Subcutaneous abdominal adipose tissue (tissue), 5 donors: ENCODE results near the gene OR5AP2.
"Not testable (repeated sequence)": the region's sequence is repeated elsewhere in the genome, so short reads cannot be mapped to it uniquely, and the experiment has no call there.

Source experiments
- H3K27ac ChIP-seq: one replicate; pipeline ENCODE4 v1.7.0; 2013; ENCODE audit warnings: low read depth, mild to moderate bottlenecking, inconsistent platforms, low read length, moderate library complexity
- H3K27me3 ChIP-seq, 5 donors: one replicate each; pipeline ENCODE4 v1.7.0; 2013; ENCODE audit warnings: low read length in 5 of 5, inconsistent platforms in 1 of 5; ENCODE audit not compliant: control insufficient read depth in 5 of 5, insufficient read depth in 4 of 5
- H3K36me3 ChIP-seq, 5 donors: one replicate each; pipeline ENCODE4 v1.7.0; 2013; ENCODE audit warnings: low read length in 5 of 5; ENCODE audit not compliant: control insufficient read depth in 5 of 5, insufficient read depth in 5 of 5
- H3K4me1 ChIP-seq, 5 donors: one replicate each; pipeline ENCODE4 v1.7.0; 2013; ENCODE audit warnings: low read length in 5 of 5, mild to moderate bottlenecking in 3 of 5, moderate library complexity in 1 of 5; ENCODE audit not compliant: control insufficient read depth in 5 of 5, insufficient read depth in 5 of 5
- H3K4me3 ChIP-seq, 5 donors: one replicate each; pipeline ENCODE4 v1.7.0; 2013; ENCODE audit warnings: low read length in 5 of 5, low read depth in 1 of 5
- H3K9ac ChIP-seq, 5 donors: one replicate each; pipeline ENCODE4 v1.7.0; 2013; ENCODE audit warnings: low read length in 5 of 5, mild to moderate bottlenecking in 4 of 5, moderate library complexity in 3 of 5
- H3K9me3 ChIP-seq, 5 donors: one replicate each; pipeline ENCODE4 v1.7.0; 2013; ENCODE audit warnings: low read length in 5 of 5; ENCODE audit not compliant: control insufficient read depth in 5 of 5
- donor health status: healthy.
- donor health status: healthy.
- donor health status: healthy.
- donor health status: healthy.
- donor health status: healthy.

The OR5AP2 gene

DNA sequence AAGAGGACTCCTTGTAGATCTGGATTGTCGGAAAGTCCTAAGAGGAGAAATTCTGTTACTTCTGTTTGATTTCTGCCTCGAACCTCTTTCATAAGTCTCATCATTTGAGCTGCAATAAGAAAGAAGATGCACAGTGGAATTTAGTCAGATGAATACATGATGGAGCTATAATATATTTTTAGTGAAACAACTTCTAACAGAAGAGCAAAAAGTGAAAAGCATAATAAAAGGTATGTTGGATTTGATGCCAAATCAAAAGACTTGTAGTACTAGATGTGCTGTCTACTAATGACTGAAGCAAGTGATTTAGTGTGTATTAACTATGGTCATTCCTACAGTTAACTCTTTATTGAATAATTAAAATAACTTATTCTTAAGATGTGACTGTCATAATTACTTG, at the start of gene OR5AP2:
TSS of gene OR5AP2 (minus strand) at position 101 of the 400 bp plus-strand sequence. CDS start at position 101, 0 bp downstream.
- Histone ChIP-seq H3K9ac (no peak within 1 kb of the TSS), H3K4me3 (no peak within 1 kb of the TSS), H3K27me3 (no peaks in the 10 kb centered on the region), H3K9me3 (no peaks in the 10 kb centered on the region), H3K4me1 (no peaks in the 10 kb centered on the region), H3K36me3 (no peaks in the 10 kb centered on the region), H3K27ac (no peak within 1 kb of the TSS)

DNA sequence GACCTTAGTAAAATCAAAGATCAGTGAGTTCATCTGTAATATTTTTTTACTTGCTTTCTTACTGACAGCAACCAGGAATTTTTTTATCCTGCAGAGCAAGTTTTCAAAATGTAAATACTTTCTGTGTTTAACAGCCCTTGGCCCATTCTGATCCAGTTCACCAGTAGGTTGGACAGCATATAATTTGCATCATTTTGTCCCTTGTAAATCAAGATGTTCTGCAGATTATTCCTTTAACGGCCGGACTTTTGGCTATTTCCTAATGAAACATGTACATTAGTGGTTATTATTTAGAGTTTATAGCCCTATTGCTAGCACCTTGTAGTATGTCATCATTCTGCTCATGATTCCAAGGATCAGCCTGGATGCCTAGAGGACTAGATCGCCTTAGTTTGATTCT, 48.9 kb upstream of the OR5AP2 start:
- H3K27ac ChIP-seq, H3K9me3 ChIP-seq, H3K4me1 ChIP-seq, H3K9ac ChIP-seq, H3K4me3 ChIP-seq, H3K36me3 ChIP-seq, H3K27me3 ChIP-seq: not testable (repeated sequence)

- no peak overlapping the region for H3K27ac ChIP-seq
- no peaks in the 10 kb centered on the region for H3K36me3 ChIP-seq
- H3K4me3 ChIP-seq, result no peak overlapping the region
- H3K4me1 ChIP-seq, result no peaks in the 10 kb centered on the region
- no peaks in the 10 kb centered on the region for H3K9me3 ChIP-seq
- no peak overlapping the region for H3K9ac ChIP-seq
- no peaks in the 10 kb centered on the region for H3K27me3 ChIP-seq
Measured at GRCh38 chr11:56688554-56689100, 46.4 kb upstream of the OR5AP2 start.

DNA sequence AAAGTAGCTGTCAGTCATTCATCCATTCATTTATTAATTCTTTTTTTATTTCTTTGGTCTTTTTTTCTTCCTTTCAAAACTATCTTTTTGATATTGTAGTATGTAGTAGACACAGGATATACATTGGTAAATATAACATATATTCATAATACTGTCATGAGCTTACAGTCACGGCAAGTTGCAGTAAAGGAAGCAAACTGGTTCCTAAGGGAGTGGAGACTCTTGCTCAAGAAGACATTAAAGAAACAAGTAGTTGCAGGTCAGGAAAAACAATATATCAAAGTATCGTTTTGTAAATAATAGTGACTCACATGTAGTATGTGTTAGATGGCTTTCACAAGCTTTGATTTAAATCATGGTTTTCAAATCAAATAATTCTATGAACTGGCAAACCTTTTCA, 28.7 kb upstream of the OR5AP2 start:
- Histone ChIP-seq H3K36me3 (no peaks in the 10 kb centered on the region), H3K27me3 (no peaks in the 10 kb centered on the region), H3K4me3 (no peak overlapping the region), H3K4me1 (no peaks in the 10 kb centered on the region), H3K9ac (no peak overlapping the region), H3K9me3 (peaks cover 0 to 3% (median 0%) of the 10 kb centered on the region in 5 donors), H3K27ac (no peak overlapping the region)

DNA sequence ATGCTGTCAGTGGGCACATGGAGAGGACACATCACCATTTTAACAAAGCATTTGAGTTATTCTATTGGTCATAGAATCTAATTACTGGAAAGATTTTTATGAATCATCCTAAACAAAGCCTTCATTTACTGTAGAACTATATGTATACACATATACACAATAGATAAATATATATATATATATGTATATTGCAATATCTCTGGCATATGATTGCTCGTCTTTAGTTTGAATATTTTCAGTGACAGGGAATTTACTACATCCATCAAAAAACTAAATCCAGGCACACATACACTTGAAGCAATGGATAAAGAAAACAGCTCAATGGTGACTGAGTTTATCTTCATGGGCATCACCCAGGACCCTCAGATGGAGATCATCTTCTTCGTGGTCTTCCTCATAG, 21.1 kb upstream of the OR5AP2 start, which contains the start of gene OR5AR1:
TSS of gene OR5AR1 (plus strand) at position 301 of the 400 bp plus-strand sequence. CDS start at position 301, 0 bp downstream.
- Histone ChIP-seq H3K9ac (no peak within 1 kb of the TSS), H3K27ac (no peak within 1 kb of the TSS), H3K27me3 (no peaks in the 10 kb centered on the region), H3K4me3 (no peak within 1 kb of the TSS), H3K9me3 (no peaks in the 10 kb centered on the region), H3K36me3 (no peaks in the 10 kb centered on the region), H3K4me1 (no peaks in the 10 kb centered on the region)

DNA sequence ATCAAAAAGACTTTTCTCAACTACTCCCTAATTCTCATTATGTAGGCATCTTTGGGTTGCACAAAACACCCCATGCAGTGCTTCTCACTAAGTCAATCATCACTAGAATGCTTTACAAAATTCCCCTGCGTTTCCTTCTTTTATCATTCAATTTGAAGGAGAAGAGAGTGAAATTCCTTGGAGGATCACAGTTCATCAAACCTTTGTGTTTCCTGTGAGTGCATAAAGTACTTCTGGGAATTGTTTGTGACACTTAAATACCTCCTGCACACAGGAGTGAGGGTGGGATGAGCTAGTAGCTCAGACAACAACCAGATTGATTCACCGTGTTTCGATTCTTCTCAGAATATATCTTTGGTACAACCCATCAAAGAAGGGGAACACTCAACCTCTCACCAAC, 17.5 kb upstream of the OR5AP2 start:
- Histone ChIP-seq H3K27ac (no peak overlapping the region), H3K4me3 (no peak overlapping the region), H3K36me3 (no peaks in the 10 kb centered on the region), H3K9me3 (no peaks in the 10 kb centered on the region), H3K27me3 (no peaks in the 10 kb centered on the region), H3K9ac (no peak overlapping the region), H3K4me1 (no peaks in the 10 kb centered on the region)

- no peak overlapping the region for H3K4me3 ChIP-seq
- H3K36me3 ChIP-seq, result no peaks in the 10 kb centered on the region
- H3K27me3 ChIP-seq, result no peaks in the 10 kb centered on the region
- H3K27ac ChIP-seq, result no peak overlapping the region
- H3K9ac ChIP-seq, result no peak overlapping the region
- H3K4me1 ChIP-seq, result no peaks in the 10 kb centered on the region
- H3K9me3 ChIP-seq, result no peaks in the 10 kb centered on the region
Measured at GRCh38 chr11:56637500-56637899, 4.7 kb downstream of the OR5AP2 start.

- no peaks in the 10 kb centered on the region for H3K4me1 ChIP-seq
- no peaks in the 10 kb centered on the region for H3K9me3 ChIP-seq
- H3K36me3 ChIP-seq, result no peaks in the 10 kb centered on the region
- H3K27ac ChIP-seq, result no peak overlapping the region
- H3K9ac ChIP-seq, result no peak overlapping the region
- H3K27me3 ChIP-seq, result no peaks in the 10 kb centered on the region
- H3K4me3 ChIP-seq, result no peak overlapping the region
Measured at GRCh38 chr11:56636861-56637260, 5.4 kb downstream of the OR5AP2 start.

- H3K27me3 ChIP-seq, result no peaks in the 10 kb centered on the region
- H3K27ac ChIP-seq, result no peak overlapping the region
- no peaks in the 10 kb centered on the region for H3K36me3 ChIP-seq
- H3K9me3 ChIP-seq, result no peaks in the 10 kb centered on the region
- H3K9ac ChIP-seq, result no peak overlapping the region
- H3K4me3 ChIP-seq, result no peak overlapping the region
- no peaks in the 10 kb centered on the region for H3K4me1 ChIP-seq
Measured at GRCh38 chr11:56632329-56632728, 9.9 kb downstream of the OR5AP2 start.

DNA sequence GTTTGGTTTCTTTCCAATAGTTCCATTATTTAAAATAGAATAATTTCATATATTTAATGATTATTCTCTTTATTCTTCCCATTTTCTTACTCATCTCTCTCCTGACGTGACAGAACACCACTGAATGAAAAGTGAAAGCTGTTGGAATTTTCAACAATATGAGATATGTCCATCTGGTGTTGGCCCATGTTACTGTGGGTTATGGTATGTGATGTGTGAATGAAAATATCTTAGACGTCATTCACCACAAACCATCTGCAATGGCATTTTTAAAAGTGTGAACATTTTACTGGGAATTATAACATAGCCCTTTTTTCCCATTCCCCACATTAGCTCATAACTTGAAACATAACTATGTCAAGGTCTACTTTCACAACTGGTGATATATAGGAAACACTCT, 16.3 kb downstream of the OR5AP2 start:
- Histone ChIP-seq H3K9me3 (no peaks in the 10 kb centered on the region), H3K4me1 (no peaks in the 10 kb centered on the region), H3K27me3 (no peaks in the 10 kb centered on the region), H3K4me3 (no peak overlapping the region), H3K9ac (no peak overlapping the region), H3K36me3 (no peaks in the 10 kb centered on the region), H3K27ac (no peak overlapping the region)

DNA sequence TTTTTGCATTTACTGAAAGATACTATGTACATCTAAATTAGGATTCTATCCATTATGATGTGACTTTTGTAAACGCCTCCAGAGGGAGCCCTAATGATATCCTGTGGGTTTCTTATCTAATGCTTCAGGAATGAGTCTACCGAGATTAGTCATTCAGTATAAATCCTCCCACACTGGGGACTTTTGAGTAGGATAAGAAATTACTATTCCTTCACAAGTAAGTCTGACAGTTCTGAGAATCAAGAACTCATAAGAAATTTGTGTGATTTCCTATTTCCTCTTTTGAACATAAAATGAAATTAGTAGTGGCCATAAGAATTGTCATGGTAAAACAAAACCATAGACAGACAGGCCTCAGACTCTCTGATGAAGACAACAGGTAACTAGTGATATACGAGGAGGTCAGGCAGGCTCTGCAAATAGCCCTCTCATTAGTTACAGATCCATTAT, 17.6 kb downstream of the OR5AP2 start:
- H3K27ac ChIP-seq, result no peak overlapping the region
- H3K9me3 ChIP-seq, result no peaks in the 10 kb centered on the region
- H3K4me3 ChIP-seq, result no peak overlapping the region
- no peaks in the 10 kb centered on the region for H3K4me1 ChIP-seq
- H3K36me3 ChIP-seq, result no peaks in the 10 kb centered on the region
- no peaks in the 10 kb centered on the region for H3K27me3 ChIP-seq
- no peak overlapping the region for H3K9ac ChIP-seq
